KMS-11 (cell line): ENCODE measurements around the gene PTPN6.

Source experiments
- H2AFZ ChIP-seq: fragments of 200-600 bp; sonication (generic); 2 replicates; pipeline ENCODE4 v1.6.1; 2016; ENCODE audit warnings: antibody characterized with exemption, mixed run types, low read depth
- H3K27ac ChIP-seq: fragments of 200-600 bp; sonication (generic); 2 replicates; pipeline ENCODE4 v1.6.1; 2016; ENCODE audit warnings: mild to moderate bottlenecking, mixed run types
- H3K27me3 ChIP-seq: fragments of 200-600 bp; sonication (generic); 2 replicates; pipeline ENCODE4 v1.6.1; 2017; ENCODE audit warnings: mild to moderate bottlenecking, low read depth, mixed run types, moderate library complexity; ENCODE audit not compliant: insufficient read depth
- H3K36me3 ChIP-seq: fragments of 200-600 bp; sonication (generic); 2 replicates; pipeline ENCODE4 v1.6.1; 2017; ENCODE audit warnings: mild to moderate bottlenecking, mixed run types; ENCODE audit not compliant: insufficient read depth
- H3K4me1 ChIP-seq: fragments of 200-600 bp; sonication (generic); 2 replicates; pipeline ENCODE4 v1.6.1; 2016; ENCODE audit warnings: mild to moderate bottlenecking, low read depth, mixed run types; ENCODE audit not compliant: poor library complexity, severe bottlenecking
- H3K4me2 ChIP-seq: fragments of 200-600 bp; sonication (generic); 2 replicates; pipeline ENCODE4 v1.7.0; 2016; ENCODE audit warnings: mild to moderate bottlenecking, mixed run types
- H3K4me3 ChIP-seq: fragments of 200-600 bp; sonication (generic); IDR thresholded peaks from 2 replicates; pipeline ENCODE4 v1.6.1; 2017; ENCODE audit warnings: low read depth, low read length, mixed read lengths; ENCODE audit not compliant: insufficient read depth
- H3K79me2 ChIP-seq: fragments of 200-600 bp; sonication (generic); 2 replicates; pipeline ENCODE4 v1.6.1; 2016; ENCODE audit warnings: low read depth, mixed run types; ENCODE audit not compliant: insufficient read depth
- H3K9ac ChIP-seq: fragments of 200-600 bp; sonication (generic); 2 replicates; pipeline ENCODE4 v1.6.1; 2016; ENCODE audit warnings: mild to moderate bottlenecking, mixed run types
- H4K20me1 ChIP-seq: fragments of 200-600 bp; sonication (generic); 2 replicates; pipeline ENCODE4 v1.6.1; 2016; ENCODE audit warnings: mild to moderate bottlenecking, mixed run types; ENCODE audit not compliant: insufficient read depth
- CTCF ChIP-seq: fragments of 200-600 bp; sonication (generic); conservative IDR thresholded peaks from 2 replicates; pipeline ENCODE4 v1.6.1; 2017; ENCODE audit warnings: low read depth, mild to moderate bottlenecking, antibody characterized with exemption, low read length, moderate library complexity, mixed read lengths

Gene PTPN6

GRCh38 chr12:6975297-6976032 lies 24.3 kb downstream of the PTPN6 start:
- H3K27ac ChIP-seq, result no peak overlapping the region; the same call in 1 of the 2 replicates
- H3K4me3 ChIP-seq, result no peak overlapping the region
- no peak for TF ChIP-seq CTCF
- no peak overlapping the region for H3K4me2 ChIP-seq
- no peak overlapping the region for H2AFZ ChIP-seq
- peaks cover 51% of the 10 kb centered on the region for H3K4me1 ChIP-seq
- H3K27me3 ChIP-seq, result no peaks in the 10 kb centered on the region
- no peaks in the 10 kb centered on the region for H4K20me1 ChIP-seq
- H3K79me2 ChIP-seq, result peaks cover 29% of the 10 kb centered on the region
- H3K9ac ChIP-seq, result no peak overlapping the region
- H3K36me3 ChIP-seq, result peaks cover 3% of the 10 kb centered on the region; the same call in 1 of the 2 replicates

GRCh38 chr12:6977653-6978052 lies 26.5 kb downstream of the PTPN6 start:
- peaks cover 3% of the 10 kb centered on the region; the same call in 1 of the 2 replicates for H3K36me3 ChIP-seq
- no peaks in the 10 kb centered on the region for H3K27me3 ChIP-seq
- H3K4me1 ChIP-seq, result peaks cover 40% of the 10 kb centered on the region

GRCh38 chr12:6978188-6978587 lies 27.0 kb downstream of the PTPN6 start:
- H4K20me1 ChIP-seq, result no peaks in the 10 kb centered on the region
- H3K4me3 ChIP-seq, result no peak overlapping the region
- H3K4me1 ChIP-seq, result peaks cover 35% of the 10 kb centered on the region
- no peak overlapping the region for H3K9ac ChIP-seq
- peaks cover 3% of the 10 kb centered on the region; the same call in 1 of the 2 replicates for H3K36me3 ChIP-seq
- H3K79me2 ChIP-seq, result peaks cover 1% of the 10 kb centered on the region; the same call in 1 of the 2 replicates
- no peak for TF ChIP-seq CTCF
- H3K4me2 ChIP-seq, result no peak overlapping the region
- H3K27me3 ChIP-seq, result no peaks in the 10 kb centered on the region
- H3K27ac ChIP-seq, result no peak overlapping the region; the same call in 1 of the 2 replicates
- H2AFZ ChIP-seq, result no peak overlapping the region

More at GRCh38 chr12:6977653-6978052, 26.5 kb downstream of the PTPN6 start:
- Histone ChIP-seq H3K79me2 (peaks cover 7% of the 10 kb centered on the region), H3K4me2 (no peak overlapping the region), H4K20me1 (no peaks in the 10 kb centered on the region), H3K27ac (no peak overlapping the region), H2AFZ (no peak overlapping the region), H3K4me3 (no peak overlapping the region), H3K9ac (no peak overlapping the region)
- TF ChIP-seq CTCF, result no peak

- H3K4me1 ChIP-seq, result peaks cover 33% of the 10 kb centered on the region
- no peaks in the 10 kb centered on the region for H3K79me2 ChIP-seq
- no peak overlapping the region; the same call in 1 of the 2 replicates for H3K27ac ChIP-seq
- no peaks in the 10 kb centered on the region for H4K20me1 ChIP-seq
- H3K4me3 ChIP-seq, result no peak overlapping the region
- no peak for TF ChIP-seq CTCF
- H3K36me3 ChIP-seq, result peaks cover 3% of the 10 kb centered on the region; the same call in 1 of the 2 replicates
- no peak overlapping the region for H3K9ac ChIP-seq
- no peak overlapping the region for H3K4me2 ChIP-seq
- no peaks in the 10 kb centered on the region for H3K27me3 ChIP-seq
- no peak overlapping the region for H2AFZ ChIP-seq
These were observed 27.5 kb downstream of the PTPN6 start for GRCh38 chr12:6978611-6979011.
